AG08395 (cell line): Measurements from ENCODE around the gene MAP3K7CL.

Experiments used
- DNase-seq: peaks from one replicate; pipeline ENCODE4 v3.0.0; 2012; ENCODE audit warnings: mixed read lengths, low spot score

Gene MAP3K7CL, protein sequence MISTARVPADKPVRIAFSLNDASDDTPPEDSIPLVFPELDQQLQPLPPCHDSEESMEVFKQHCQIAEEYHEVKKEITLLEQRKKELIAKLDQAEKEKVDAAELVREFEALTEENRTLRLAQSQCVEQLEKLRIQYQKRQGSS

GRCh38 chr21:29130270-29130969 is at the start of gene MAP3K7CL:
TSS of gene MAP3K7CL (plus strand) at chr21:29130644. CDS start at chr21:29133345, 2,701 bp downstream.
- DNase-seq = peak; percentile 96

- DNase-seq = no peak
Measured at GRCh38 chr21:29082046-29082815, 48.2 kb upstream of the MAP3K7CL start.

GRCh38 chr21:29083306-29083705 is 47.1 kb upstream of the MAP3K7CL start:
- no peak for DNase-seq

- no peak for DNase-seq
Measured at GRCh38 chr21:29084372-29084771, 46.1 kb upstream of the MAP3K7CL start.

DNA sequence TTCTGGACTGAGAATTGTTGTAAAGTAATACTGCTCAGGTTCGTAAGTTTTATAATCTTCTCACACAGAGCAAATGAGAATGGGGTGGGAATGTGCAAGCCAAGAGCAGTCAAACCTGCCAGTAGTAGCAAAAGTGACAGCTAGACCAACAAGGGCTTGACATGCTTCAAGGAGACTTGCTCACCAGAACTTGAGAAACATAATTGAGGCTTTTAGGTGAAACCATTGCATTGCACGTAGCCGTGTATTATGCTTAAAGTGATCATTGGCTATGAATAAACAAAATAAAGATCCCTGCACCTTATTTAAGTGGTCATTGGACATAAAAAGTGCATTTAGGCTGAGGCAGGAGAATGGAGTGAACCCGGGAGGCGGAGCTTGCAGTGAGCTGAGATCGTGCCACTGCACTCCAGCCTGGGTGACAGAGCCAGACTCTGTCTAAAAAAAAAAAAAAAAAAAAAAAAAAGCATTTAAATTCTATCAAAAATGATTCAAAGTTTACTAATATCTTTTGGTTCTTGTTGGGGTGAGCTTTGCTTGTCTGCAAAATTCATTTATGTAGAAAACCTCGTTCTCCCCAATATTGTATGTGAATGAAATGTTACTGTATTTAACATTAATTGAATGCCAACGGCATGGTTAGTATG is 45.2 kb upstream of the MAP3K7CL start:
- no peak for DNase-seq

- peak; percentile 82 for DNase-seq
Measured at GRCh38 chr21:29091033-29091432, 39.4 kb upstream of the MAP3K7CL start.

GRCh38 chr21:29092102-29092959 is 38.1 kb upstream of the MAP3K7CL start:
- DNase-seq = peak; percentile 31

- no peak for DNase-seq
Measured at GRCh38 chr21:29096218-29097015, 34.0 kb upstream of the MAP3K7CL start.

GRCh38 chr21:29098156-29098555 is 32.3 kb upstream of the MAP3K7CL start:
- DNase-seq = no peak

- DNase-seq = no peak
Measured at GRCh38 chr21:29102791-29103257, 27.6 kb upstream of the MAP3K7CL start.

DNA sequence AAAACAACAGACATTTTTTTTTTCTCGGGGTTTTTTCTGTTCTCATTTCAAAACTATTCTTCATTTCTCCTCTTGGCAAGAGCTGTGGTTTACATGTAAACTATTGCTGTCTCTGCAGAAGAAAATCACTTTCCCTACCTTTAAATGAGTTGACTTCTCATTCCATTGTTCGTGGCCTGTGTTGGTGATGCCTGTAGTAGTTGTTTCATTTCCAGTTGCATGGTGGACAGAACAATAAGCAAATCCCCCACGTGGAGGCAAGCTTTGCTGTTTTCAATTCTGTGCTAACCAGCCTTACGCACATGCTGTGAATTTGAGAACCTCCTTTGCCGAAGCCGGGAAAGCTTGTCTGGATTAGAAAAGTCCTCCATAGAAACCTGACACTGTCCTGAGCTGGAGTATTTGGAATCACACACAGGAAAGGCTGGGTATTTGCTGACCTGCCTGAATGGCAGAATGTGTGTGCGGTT is 26.2 kb upstream of the MAP3K7CL start:
- DNase-seq = no peak

DNA sequence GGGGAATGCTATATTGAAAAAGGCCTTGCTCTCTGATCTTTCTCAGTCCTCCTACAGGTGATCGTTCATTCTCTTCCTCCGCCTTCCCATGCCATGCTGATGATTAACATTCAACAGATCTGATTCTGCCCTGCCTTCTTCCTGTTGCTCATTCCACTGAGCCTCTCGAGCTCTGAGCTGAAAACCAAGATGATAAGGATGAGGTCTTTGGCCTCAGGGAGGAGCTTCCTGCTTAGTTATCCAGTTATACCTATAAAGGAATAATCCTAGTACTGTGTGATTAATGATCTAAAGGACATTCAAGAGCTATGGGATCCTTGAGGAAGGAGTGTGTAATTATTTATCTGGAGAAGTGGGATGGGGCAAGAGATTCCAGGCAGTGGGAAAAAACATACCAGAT is 25.2 kb upstream of the MAP3K7CL start:
- peak; percentile 13 for DNase-seq

GRCh38 chr21:29114765-29115500 is 15.5 kb upstream of the MAP3K7CL start:
- peak; percentile 52 for DNase-seq

- DNase-seq = no peak
Measured at GRCh38 chr21:29115899-29116298, 14.5 kb upstream of the MAP3K7CL start.

DNA sequence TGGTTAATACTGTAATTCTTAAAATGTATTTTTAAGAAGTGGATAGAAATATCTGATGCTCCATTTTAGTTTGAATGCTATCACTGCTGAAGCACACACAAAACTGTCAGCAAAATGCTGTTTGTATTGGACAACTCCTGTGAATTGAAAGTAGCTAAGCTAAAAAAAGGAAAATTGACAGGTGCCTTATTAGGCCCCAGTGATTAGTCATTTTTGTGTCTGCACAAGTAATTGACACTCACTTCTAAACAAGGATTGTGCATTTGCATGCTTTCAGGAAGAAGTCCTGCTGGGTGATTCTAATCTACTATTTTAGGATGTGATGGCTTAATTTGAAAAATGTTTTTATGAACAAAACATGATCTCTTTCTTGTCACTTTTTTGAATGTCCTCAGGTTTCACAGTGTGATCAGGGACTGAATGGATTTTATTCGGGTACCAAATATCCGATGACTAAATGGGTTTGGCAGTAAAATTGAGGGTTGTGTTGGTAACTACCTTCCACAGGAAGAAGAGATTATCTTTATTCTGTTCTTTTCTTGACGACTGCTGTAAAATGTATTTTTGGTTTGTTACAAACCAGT is 13.0 kb upstream of the MAP3K7CL start:
- no peak for DNase-seq

GRCh38 chr21:29121759-29122158 is 8.7 kb upstream of the MAP3K7CL start:
- no peak for DNase-seq

DNA sequence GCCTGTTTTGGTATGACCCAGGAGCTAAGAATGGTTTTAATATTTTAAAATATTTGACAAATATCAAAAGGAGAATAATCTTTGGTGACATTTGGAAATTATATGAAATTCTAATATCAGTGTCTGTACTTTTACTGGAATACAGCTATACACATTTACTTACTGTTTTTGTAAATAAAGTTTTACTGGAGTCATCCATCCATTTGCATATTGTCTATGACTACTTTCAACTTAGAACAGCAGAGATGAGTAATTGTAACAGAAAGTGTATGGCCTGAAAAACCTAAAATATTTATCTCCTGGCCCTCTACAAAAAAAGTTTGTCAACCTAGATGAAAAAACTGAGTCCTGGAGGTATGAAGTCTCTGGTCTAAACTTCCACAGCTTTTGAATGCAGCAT is 5.8 kb upstream of the MAP3K7CL start:
- DNase-seq = no peak

DNA sequence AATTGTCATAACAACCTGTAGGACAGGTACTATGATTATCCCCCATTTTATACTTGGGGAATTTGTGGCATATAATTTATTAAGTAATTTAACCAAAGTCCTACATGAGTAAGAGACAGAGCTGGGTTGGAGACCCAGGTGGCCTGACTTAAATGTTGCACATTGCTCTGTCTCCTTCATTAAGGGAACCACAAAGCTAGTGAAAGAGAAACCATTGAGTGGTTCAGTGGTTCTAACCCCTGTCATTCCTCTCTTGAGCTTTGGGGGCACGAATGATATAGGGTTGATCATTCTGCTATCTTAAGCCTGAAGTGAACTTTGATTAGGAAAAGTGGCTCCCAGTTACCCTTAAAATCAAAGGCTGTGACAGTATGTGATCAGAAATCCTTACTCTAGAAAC is 5.3 kb upstream of the MAP3K7CL start:
- DNase-seq = no peak

DNA sequence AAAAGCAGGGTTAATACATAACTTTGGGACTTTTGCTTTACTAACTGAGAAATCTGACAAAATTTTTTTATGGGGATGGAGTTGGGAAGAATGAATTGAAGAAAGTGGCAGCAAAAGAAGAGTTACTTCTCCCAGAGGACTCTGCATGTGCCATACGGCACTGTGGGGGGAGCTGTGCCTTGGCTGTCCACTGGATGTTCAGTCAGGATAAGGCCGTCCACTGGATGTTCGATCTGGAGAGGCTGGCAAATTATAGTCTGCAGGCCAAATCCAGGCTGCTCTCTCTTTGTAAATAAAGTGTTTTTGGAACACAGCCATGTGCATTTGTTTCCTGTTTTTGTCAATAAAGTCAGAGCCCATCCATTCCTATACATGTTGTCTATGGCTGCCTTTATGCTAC is 4.5 kb upstream of the MAP3K7CL start:
- no peak for DNase-seq

- no peak for DNase-seq
Measured at GRCh38 chr21:29133241-29133640, 2.8 kb downstream of the MAP3K7CL start.
